Measurements from ENCODE around the gene TMEM255A.

Gene TMEM255A

DNA sequence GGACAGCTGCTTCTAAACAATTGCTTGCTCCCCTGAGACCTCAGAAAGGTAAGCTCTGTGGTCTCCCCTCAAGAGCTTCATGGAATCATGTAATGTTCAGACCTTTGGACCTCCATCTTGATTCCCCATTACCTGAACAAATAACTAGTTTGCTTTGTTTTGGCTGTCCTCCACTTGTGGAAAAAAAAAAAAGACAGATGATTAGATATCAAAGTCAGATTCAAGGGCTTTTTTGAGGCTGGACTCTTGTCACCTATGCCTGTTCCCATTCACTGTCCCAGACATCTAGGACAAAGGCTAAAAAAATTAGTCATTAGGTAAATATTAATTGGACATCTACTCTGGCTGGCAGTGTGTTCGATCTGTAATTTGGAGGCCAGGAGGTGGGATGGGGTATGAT lies 13.3 kb downstream of the TMEM255A start:
- TF ChIP-seq, protein P1, sequence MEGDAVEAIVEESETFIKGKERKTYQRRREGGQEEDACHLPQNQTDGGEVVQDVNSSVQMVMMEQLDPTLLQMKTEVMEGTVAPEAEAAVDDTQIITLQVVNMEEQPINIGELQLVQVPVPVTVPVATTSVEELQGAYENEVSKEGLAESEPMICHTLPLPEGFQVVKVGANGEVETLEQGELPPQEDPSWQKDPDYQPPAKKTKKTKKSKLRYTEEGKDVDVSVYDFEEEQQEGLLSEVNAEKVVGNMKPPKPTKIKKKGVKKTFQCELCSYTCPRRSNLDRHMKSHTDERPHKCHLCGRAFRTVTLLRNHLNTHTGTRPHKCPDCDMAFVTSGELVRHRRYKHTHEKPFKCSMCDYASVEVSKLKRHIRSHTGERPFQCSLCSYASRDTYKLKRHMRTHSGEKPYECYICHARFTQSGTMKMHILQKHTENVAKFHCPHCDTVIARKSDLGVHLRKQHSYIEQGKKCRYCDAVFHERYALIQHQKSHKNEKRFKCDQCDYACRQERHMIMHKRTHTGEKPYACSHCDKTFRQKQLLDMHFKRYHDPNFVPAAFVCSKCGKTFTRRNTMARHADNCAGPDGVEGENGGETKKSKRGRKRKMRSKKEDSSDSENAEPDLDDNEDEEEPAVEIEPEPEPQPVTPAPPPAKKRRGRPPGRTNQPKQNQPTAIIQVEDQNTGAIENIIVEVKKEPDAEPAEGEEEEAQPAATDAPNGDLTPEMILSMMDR (IDR thresholded peaks at IDR 0.05; ENCODE audit: low read length, missing control alignments): no peak
- no peak for DNase-seq (ENCODE audit: low read depth)
- no peak overlapping the region for H3K4me3 ChIP-seq (replicated peaks; ENCODE audit: low read depth, low read length)

DNA sequence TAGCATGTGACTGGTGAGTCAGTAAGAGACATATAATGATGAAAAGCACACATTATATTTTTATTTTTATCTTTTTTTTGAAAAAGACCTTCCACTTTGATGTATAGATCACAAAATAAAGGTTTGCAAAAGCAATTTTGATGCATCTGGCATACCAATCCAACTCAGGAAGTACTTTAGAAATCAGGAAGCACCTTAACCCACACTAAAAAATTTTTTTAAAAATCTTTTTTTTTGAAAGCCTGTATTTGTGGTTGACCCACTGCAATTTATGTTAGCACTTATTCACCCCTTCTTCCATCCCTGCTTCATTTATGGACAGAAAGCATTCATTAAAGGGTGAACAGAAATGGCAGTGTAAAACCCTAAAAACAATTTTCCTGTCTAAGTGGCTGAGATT lies 16.6 kb downstream of the TMEM255A start:
- no peak for DNase-seq (ENCODE audit: low read depth)
- no peak overlapping the region for H3K4me3 ChIP-seq (replicated peaks; ENCODE audit: low read depth, low read length)
- TF ChIP-seq, protein P1 (IDR thresholded peaks at IDR 0.05; ENCODE audit: low read length, missing control alignments): no peak

DNA sequence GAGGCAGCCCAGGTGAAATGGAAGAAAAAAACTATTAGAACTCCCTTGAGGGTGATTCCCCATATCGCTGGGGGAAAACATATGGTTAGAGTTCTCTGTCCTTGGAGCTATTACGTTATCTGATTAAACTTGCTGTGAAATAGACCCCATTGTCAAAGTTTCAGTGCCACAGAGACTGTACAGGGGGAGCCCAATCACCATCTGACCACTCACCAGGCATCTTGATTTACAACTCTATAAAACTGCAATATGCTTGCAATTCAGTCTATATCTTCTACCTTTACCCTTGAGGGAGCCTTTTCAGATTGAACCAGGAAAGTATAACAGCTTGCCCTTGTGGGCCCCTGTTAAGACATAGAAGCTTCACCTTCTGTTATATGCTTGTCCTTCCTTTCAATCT lies 18.2 kb downstream of the TMEM255A start:
- TF ChIP-seq, protein P1 (IDR thresholded peaks at IDR 0.05; ENCODE audit: low read length, missing control alignments): no peak
- no peak overlapping the region for H3K4me3 ChIP-seq (replicated peaks; ENCODE audit: low read depth, low read length)
- DNase-seq (ENCODE audit: low read depth): no peak

DNA sequence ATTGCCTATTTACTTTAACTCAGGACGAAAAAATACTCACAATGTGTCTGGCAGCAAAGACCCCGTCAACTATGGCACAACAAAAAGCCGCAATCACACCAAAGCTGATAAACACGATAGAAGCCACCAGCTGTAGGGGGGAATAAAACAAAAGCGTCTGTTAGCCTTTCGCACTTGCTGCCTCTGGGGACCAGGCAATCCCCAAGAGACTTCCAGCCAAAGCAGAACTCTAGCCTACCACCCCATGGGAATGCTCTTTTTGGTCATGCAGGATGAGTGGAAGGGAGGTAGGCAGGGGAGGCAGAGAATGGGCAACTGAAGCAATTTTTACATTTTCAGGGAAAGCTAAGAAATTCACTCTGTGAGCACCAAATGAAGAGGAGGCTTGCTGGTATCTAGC lies 20.1 kb downstream of the TMEM255A start:
- no peak overlapping the region for H3K4me3 ChIP-seq (replicated peaks; ENCODE audit: low read depth, low read length)
- TF ChIP-seq, protein P1 (IDR thresholded peaks at IDR 0.05; ENCODE audit: low read length, missing control alignments): no peak
- no peak for DNase-seq (ENCODE audit: low read depth)

DNA sequence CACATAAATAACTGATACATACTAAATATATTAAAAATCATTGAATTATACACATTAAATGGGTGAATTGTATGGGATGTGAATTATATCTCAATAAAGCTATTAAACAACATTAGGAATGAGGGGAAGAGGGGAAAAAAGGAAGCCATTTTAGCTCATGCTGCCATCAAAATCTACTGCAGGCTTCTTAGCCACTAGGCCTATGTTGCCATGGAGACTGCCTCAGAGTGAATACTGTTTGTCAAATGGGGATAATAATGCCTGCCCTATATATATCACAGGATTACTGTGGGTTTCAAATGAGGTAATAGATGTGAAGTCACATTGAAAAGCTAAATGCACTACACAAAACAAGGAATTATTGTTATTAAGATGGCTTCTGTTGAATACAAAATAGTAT lies 21.2 kb downstream of the TMEM255A start:
- TF ChIP-seq, protein P1 (IDR thresholded peaks at IDR 0.05; ENCODE audit: low read length, missing control alignments): no peak
- no peak for DNase-seq (ENCODE audit: low read depth)
- H3K4me3 ChIP-seq (replicated peaks; ENCODE audit: low read depth, low read length): no peak overlapping the region

DNA sequence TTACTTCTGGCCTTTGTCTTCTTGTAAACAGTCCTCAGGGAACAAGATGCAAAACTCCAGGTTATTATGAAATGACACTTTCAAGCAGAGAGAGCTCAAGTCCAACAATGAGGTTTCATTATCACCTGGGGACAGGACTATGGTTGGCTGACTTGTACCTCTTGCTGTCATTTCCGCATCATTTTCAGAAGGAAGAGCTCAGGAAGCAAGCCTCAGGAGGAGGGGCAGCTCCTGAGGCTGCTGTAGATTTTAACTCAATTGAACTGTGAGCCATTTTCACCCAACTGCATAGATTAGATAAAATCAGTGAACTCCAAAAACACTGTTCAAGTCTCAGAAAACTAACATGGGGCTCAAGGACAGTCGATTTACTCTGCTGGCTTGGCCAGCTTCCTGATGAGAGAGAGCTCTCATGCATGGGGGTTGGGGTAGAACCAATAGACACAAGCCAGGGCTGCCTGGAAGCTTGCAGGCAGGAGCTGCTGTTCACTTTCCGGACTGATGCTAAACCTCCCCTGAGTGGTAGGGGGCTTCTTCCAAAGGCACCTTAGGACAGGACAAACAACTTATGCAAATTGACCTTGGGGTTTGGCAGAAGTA lies 23.6 kb downstream of the TMEM255A start:
- H3K4me3 ChIP-seq (replicated peaks; ENCODE audit: low read depth, low read length): no peak overlapping the region
- no peak for DNase-seq (ENCODE audit: low read depth)
- TF ChIP-seq, protein P1 (IDR thresholded peaks at IDR 0.05; ENCODE audit: low read length, missing control alignments): no peak

All from fibroblast of pulmonary artery (primary cell).